ENCODE data around the gene PLOD1.

The PLOD1 gene

GRCh38 chr1:12010746-12011570 lies 76.4 kb downstream of the PLOD1 start:
- no peak for DNase-seq

GRCh38 chr1:12011998-12012397 lies 77.5 kb downstream of the PLOD1 start:
- no peak for DNase-seq

GRCh38 chr1:12012560-12013316 lies 78.2 kb downstream of the PLOD1 start:
- DNase-seq, result no peak

GRCh38 chr1:12014141-12014991 lies 79.8 kb downstream of the PLOD1 start:
- no peak for DNase-seq

GRCh38 chr1:12015001-12015491 lies 80.5 kb downstream of the PLOD1 start:
- DNase-seq, result no peak

- no peak for DNase-seq
Observed at GRCh38 chr1:12015499-12015898, 81.0 kb downstream of the PLOD1 start.

GRCh38 chr1:12016182-12016581 lies 81.7 kb downstream of the PLOD1 start:
- DNase-seq, result no peak

- DNase-seq, result no peak
Observed at GRCh38 chr1:12019858-12020509, 85.5 kb downstream of the PLOD1 start.

GRCh38 chr1:12021616-12022015 lies 87.1 kb downstream of the PLOD1 start:
- DNase-seq, result no peak

GRCh38 chr1:12022036-12022435 lies 87.5 kb downstream of the PLOD1 start:
- no peak for DNase-seq

All from NCI-H226 (cell line).